Measurements from ENCODE around the gene AMIGO3.
A peak's percentile ranks its signal among the peaks of the same experiment; 100 is the strongest.
"Not testable (repeated sequence)": the region's sequence is repeated elsewhere in the genome, so short reads cannot be mapped to it uniquely, and the experiment has no call there.

Gene AMIGO3

DNA sequence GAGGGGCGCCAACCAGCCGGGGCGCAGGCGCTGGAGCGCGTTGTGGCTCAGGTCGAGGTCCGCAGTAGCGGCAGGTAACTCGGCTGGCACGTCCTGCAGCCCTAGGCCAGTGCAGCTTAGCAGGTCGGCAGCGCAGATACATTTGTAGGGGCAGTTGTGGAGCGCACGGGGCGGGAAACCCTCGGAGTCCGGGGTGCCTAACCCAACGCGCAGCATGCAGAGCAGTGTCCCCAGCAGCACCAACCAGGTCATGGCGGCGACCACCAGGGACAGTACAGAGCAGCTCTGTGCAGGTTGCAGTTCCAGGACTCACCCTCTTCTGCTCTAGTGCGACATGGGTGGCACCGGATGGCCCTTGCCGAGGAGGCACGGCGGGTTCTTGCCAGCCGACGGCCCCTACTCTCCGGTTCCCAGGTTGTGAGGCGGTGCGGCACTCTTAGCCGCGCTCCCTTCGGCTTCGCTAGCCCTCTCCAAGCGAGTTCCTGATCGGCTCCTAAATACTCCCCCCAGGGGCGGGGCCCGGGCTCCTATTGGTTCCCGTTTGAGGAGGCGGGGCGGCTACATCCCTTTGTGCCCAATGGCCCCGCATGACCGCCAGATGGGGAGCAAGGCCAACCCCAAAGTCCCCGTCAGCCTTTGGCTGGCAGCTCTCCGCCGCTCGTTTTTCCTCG lies at the start of gene AMIGO3:
TSS of gene AMIGO3 (minus strand) at position 471 of the 671 bp plus-strand sequence. CDS start at position 252, 219 bp downstream.
- peak; percentile 75 to 87 (median 79) for DNase-seq (ENCODE audit: low read depth in 3 of 3)

- DNase-seq (ENCODE audit: low read depth in 3 of 3), result no peak
Observed at GRCh38 chr3:49763981-49764380, 44.5 kb upstream of the AMIGO3 start.

DNA sequence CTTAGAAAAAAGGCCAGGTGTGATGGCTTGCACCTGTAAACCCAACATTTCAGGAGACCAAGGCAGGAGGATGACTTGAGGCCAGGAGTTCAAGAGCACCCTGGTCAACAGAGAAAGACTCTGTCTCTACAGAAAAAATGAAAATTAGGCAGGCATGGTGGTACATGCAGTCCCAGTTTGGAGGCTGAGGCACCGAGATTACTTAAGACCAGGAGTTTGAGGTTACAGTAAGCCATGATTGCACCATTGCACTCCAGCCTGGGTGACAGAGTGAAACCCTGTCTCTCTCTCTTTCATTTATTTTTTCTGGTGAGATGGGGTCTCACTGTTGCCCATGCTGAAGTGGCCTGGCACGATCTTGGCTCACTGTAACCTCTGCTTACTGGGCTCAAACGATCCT lies 42.2 kb upstream of the AMIGO3 start:
- DNase-seq (ENCODE audit: low read depth in 3 of 3), result no peak

DNA sequence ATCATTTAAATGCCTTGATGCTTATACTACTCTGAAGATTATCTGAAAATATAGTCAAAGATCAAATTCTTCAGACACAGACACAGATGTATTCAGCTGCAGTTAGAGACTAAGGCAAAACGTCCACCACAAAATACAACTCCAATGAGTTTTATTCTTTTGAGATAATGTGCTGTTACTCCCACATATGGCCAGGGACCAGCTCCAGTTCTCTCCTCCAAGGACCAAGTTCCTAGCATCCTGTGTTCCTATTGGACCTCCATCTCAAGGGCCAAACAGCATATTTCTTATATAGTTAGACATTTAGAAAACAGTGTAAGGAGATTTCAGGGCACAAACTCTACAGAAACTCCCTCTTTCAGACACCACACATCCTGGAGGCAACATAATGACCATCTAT lies 39.7 kb upstream of the AMIGO3 start:
- no peak for DNase-seq (ENCODE audit: low read depth in 3 of 3)

DNA sequence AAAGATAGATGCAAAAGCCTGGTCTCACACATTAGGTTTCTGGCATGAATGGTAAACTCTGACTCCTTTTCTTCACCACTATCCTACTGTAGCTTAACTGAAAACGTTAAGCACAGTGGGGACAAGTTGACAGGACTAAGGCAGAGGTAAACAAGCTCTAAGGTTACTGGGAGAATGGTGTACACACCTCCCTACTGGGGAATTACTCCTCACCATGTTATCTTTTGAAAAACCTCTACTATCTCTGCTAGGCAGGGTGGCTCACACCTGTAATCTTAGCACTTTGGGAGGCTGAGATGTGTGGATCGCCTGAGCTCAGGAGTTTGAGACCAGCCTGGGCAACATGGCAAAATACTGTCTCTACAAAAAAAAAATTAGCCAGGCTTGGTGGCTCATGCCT lies 37.7 kb upstream of the AMIGO3 start:
- no peak for DNase-seq (ENCODE audit: low read depth in 3 of 3)

DNA sequence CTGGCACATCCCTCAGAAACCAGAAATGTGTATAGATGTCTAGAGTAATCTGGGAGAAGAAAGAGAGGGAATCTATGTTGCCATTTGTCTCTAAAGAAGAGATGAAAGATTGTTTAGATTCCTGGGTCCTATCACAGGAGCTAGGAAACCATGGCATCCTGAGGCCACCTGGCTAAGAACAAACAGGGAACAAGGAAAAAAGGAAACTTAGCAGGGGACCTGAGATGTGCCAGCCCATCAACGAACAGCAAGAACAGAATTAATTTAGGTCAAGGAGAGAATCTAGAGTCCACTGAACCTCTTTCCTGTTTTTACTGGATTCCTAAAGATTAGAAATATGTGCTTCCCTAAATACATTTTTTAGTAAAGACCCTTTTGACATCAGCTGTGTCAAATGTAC lies 36.6 kb upstream of the AMIGO3 start:
- DNase-seq (ENCODE audit: low read depth in 3 of 3), result no peak

GRCh38 chr3:49754536-49754935 lies 35.1 kb upstream of the AMIGO3 start:
- no peak for DNase-seq (ENCODE audit: low read depth in 3 of 3)

GRCh38 chr3:49751501-49751900 lies 32.0 kb upstream of the AMIGO3 start:
- DNase-seq (ENCODE audit: low read depth in 3 of 3), result no peak

DNA sequence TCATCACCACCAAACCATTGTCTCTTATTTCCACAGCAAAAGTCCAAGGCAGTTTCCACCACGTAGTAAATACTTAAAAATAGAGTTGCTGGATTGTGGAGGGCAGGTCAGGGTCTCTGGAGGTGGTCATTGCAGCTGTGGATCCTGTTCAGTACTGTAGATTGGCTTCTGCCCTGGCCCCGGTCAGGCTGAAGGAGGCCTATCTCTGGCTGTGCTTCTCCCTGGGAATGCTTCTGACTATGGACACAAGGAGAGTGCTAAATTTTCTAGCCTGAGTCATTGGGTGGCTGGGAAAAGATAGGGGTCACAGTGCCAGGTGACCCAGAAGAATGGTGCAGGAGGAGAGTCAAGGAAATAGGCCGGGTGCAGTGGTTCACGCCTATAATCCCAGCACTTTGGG lies 30.6 kb upstream of the AMIGO3 start:
- DNase-seq (ENCODE audit: low read depth in 3 of 3), result no peak

- not testable (repeated sequence) for DNase-seq (ENCODE audit: low read depth in 3 of 3)
Observed at GRCh38 chr3:49748874-49749273, 29.4 kb upstream of the AMIGO3 start.

- no peak for DNase-seq (ENCODE audit: low read depth in 3 of 3)
Observed at GRCh38 chr3:49747792-49748480, 28.5 kb upstream of the AMIGO3 start.

GRCh38 chr3:49745986-49746385 lies 26.5 kb upstream of the AMIGO3 start:
- no peak for DNase-seq (ENCODE audit: low read depth in 3 of 3)

- DNase-seq (ENCODE audit: low read depth in 3 of 3), result no peak
Observed at GRCh38 chr3:49740427-49740826, 20.9 kb upstream of the AMIGO3 start.

DNA sequence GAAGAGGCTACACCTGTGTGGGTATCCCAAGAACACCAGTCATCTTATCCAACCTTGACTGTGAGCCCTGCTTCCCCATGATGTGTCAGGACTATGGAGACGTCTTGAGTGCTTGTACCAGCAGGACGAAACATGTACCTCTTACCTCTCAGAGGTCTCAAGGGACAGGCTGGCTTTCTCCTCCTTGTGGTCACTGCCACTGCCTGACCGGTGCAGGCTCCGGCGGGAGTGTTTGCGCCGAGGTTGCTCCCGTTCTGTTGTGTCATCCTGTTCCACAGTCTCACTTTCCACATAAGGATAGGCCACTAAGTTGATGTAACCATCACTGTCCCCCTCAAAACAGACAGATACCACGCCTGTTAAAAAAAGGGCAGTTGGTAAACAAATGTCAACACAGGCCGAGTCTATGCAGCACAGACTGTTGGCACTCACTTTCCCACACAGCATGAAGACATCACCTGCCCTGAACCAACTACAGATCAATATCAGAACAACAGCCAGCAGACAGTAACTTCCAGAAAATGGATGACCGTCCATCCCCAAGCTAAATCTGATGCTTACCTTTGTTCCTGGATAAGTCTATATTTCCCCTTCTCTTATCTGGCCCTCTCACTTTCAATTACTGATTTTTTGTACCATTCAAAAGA lies 18.7 kb upstream of the AMIGO3 start:
- no peak for DNase-seq (ENCODE audit: low read depth in 3 of 3)

DNA sequence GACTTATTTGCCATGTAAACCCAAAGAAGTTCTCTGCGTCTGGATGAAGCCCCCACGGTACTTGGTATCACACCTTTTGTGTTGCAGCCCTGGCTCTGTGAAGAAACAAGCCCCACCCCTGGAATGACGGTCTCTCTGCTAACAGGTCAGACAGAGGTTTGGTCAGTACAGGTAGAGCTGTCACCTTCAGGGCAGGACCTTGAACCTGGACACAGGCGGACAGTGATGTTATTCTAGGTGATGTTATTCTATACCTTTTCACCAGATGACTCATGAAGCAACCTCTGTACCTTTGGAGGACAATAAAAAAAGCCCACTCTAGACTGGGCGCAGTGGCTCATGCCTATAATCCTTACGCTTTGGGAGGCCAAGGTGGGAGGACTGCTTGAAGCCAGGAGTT lies 15.3 kb upstream of the AMIGO3 start:
- no peak for DNase-seq (ENCODE audit: low read depth in 3 of 3)

DNA sequence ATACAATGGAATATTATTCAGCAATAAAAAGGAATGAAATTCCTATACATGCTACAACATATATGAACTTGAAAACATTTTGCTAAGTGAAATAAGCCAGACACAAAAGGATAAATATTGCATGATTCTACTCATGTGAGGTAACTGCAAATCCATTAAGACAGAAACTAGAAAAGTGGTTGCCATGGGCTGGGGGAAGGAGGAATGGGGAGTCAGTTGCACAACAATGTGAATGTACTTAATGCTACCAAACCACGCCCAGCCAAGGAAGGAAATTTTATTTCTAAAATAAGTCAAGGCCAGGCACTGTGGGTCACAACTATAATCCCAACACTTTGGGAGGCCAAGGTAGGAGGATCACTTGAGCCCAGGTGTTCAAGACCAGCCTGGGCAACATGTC lies 14.1 kb upstream of the AMIGO3 start:
- no peak for DNase-seq (ENCODE audit: low read depth in 3 of 3)

DNA sequence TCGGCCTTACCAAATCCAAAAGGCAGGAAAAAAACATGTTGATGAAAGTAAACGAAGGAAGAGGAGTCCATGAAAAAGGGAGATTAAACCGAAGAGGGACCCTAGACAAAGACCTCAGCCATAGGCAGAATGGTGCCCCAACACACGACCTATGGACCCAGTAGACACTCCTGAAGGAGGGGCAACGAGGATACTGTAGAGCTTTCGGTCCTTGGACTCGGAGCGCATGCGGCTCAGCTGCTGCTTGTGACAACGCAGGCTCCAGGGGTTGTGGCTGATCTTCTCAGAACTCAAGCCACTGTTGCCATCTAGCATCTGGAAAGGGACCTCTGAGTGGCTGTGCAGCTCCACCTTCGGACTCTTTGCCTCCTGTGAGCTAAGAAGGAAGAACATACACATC lies 13.1 kb upstream of the AMIGO3 start:
- DNase-seq (ENCODE audit: low read depth in 3 of 3), result no peak

DNA sequence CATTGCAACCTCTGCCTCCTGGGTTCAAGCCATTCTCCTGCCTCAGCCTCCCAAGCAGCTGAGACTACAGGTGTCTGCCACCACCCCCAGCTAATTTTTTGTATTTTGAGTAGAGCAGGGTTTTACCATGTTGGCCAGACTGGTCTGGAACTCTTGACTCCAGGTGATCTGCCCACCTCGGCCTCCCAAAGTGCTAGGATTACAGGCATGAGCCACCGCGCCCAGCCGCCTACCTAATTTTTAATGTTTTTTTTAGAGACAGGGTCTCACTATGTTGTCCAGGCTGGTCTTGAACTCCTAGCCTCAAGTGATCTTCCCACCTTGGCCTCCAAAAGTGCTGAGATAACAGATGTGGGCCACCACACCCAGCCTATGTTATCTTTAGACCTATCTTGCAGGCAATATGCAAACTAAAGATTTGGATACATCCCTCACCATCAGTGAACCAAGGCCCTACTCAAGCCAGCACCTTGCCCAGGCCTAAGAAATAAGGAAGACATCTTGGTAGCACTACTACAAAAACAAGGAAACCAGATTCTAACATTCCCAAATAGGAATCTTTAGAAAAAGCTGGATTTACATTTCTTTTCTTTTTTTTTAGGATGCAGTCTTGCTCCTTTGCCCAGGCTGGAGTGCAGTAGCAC lies 10.6 kb upstream of the AMIGO3 start:
- DNase-seq (ENCODE audit: low read depth in 3 of 3), result no peak

GRCh38 chr3:49727924-49728361 lies 8.5 kb upstream of the AMIGO3 start:
- no peak for DNase-seq (ENCODE audit: low read depth in 3 of 3)

DNA sequence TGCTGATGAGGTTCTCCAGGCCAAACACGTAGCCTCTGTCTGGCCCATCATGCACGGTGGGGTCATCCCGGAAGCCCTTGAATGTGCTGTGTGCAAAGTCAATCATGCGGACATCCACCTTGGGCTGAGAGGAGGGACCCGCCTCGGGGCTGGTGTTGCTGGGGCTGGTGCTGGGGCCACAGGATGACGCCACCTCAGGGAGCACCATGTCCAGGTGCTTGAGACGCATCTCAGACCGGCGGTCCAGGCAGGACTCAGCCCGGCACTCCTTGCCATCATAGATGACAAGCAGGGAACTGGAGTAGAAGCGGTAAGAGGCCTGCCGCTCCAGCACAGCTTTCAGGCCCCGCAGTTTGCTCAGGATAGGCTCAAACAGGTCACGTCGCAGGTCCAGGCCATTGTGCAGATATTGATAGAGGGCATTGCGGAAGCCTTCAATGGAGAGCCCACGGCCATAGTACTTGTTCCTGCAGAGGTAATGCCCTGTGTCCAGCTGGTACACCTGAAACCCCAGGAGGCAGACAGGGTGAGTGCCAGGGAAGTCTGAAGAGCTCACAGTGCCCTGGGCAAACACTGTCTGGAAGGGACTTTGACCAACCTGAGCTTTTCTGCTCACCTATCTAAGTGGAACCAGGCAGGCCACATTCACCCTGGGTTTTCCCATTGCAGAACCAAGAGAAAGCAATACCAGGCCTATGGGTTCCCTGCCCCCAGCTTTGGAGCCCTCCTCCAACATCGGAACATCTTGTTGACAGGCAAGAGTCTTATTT lies 7.9 kb upstream of the AMIGO3 start:
- DNase-seq (ENCODE audit: low read depth in 3 of 3), result no peak

DNA sequence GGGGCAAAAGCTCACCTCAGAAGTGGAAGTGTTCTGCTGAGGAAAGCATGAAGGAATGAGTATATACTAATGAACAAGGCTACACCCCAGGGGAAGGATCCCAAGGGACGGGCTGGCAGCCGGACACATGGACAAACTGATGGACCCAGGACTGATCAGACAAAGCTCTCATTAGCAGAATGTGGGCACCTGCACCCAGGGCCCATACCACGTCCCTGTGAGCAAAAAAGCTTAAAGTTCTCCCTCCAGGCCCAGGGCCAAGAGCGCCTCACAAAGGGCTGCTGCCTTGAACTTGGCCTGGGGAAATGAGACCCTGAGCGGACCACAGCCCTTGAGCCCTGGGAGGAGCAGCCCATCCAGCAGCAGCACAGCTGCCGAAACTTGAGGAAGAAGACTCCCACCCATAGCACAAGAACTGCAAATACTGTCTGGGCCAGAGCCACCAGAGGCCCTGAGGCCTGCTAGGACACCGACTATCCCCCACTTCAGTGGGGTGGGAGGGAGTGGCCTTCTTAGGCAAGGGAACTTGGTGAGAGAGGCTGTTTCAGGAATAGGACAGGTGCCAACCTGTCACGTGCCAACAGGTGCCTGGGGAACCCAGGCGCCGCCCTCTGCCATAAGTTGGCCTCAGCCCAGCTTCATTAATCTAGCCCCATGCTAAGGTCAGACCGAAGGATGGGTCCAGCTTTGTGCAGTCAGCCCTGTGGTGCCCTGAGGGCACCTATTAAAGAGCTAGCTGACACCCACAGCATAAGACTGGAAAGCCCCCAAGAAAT lies 6.6 kb upstream of the AMIGO3 start:
- no peak for DNase-seq (ENCODE audit: low read depth in 3 of 3)

Data from stimulated activated CD4-positive, alpha-beta T cell treated with anti-CD3 and anti-CD28 coated beads, TNF-alpha, amount 100 ng/mL, for 4 hours (primary cell).